Neural progenitor cell (in vitro differentiated cells): ENCODE measurements around the gene ZNF813.
"Not testable (repeated sequence)": the region's sequence is repeated elsewhere in the genome, so short reads cannot be mapped to it uniquely, and the experiment has no call there.

Source experiments
- CTCF ChIP-seq: fragments of 200-600 bp; sonication (generic); IDR thresholded peaks from 2 replicates; pipeline ENCODE4 v1.5.1; 2017; ENCODE audit warnings: antibody characterized with exemption, mild to moderate bottlenecking
- EZH2 ChIP-seq: fragments of 200-600 bp; sonication (generic); IDR thresholded peaks from 2 replicates; pipeline ENCODE4 v1.6.1; 2017; ENCODE audit warnings: antibody characterized with exemption, mild to moderate bottlenecking, moderate library complexity

DNA sequence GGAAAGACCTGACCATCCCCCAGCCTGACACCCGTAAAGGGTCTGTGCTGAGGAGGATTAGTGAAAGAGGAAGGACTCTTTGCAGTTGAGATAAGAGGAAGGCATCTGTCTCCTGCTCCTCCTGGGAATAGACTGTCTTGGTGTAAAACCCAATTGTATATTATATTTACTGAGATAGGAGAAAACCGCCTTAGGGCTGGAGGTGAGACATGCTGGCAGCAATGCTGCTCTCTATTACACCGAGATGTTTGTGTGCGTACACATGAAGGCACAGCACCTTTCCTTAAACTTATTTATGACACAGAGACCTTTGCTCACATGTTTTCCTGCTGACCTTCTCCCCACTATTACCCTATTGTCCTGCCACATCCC, 30.5 kb downstream of the ZNF813 start:
- not testable (repeated sequence) for TF ChIP-seq CTCF, EZH2
